Measurements from ENCODE around the gene FGF9.

The FGF9 gene

GRCh38 chr13:21674490-21675009 is 3.7 kb downstream of the FGF9 start:
- peak; percentile 11 for DNase-seq (ENCODE audit: low read depth)

GRCh38 chr13:21675095-21675991 is 4.5 kb downstream of the FGF9 start:
- DNase-seq (ENCODE audit: low read depth), result peak; percentile 19

GRCh38 chr13:21676611-21677021 is 5.7 kb downstream of the FGF9 start:
- DNase-seq (ENCODE audit: low read depth), result no peak

GRCh38 chr13:21677075-21677623 is 6.3 kb downstream of the FGF9 start:
- DNase-seq (ENCODE audit: low read depth), result no peak

GRCh38 chr13:21683034-21683733 is 12.3 kb downstream of the FGF9 start:
- no peak for DNase-seq (ENCODE audit: low read depth)

- DNase-seq (ENCODE audit: low read depth), result no peak
Observed at GRCh38 chr13:21684576-21684975, 13.7 kb downstream of the FGF9 start.

- no peak for DNase-seq (ENCODE audit: low read depth)
Observed at GRCh38 chr13:21685485-21686064, 14.7 kb downstream of the FGF9 start.

GRCh38 chr13:21686751-21687391 is 16.0 kb downstream of the FGF9 start:
- no peak for DNase-seq (ENCODE audit: low read depth)

GRCh38 chr13:21688056-21688455 is 17.2 kb downstream of the FGF9 start:
- no peak for DNase-seq (ENCODE audit: low read depth)

- no peak for DNase-seq (ENCODE audit: low read depth)
Observed at GRCh38 chr13:21689097-21689496, 18.2 kb downstream of the FGF9 start.

- no peak for DNase-seq (ENCODE audit: low read depth)
Observed at GRCh38 chr13:21690955-21691354, 20.1 kb downstream of the FGF9 start.

- DNase-seq (ENCODE audit: low read depth), result no peak
Observed at GRCh38 chr13:21691500-21691899, 20.6 kb downstream of the FGF9 start.

GRCh38 chr13:21691928-21692327 is 21.1 kb downstream of the FGF9 start:
- DNase-seq (ENCODE audit: low read depth), result no peak

GRCh38 chr13:21694831-21695230 is 24.0 kb downstream of the FGF9 start:
- no peak for DNase-seq (ENCODE audit: low read depth)

- DNase-seq (ENCODE audit: low read depth), result no peak
Observed at GRCh38 chr13:21695546-21695945, 24.7 kb downstream of the FGF9 start.

- DNase-seq (ENCODE audit: low read depth), result no peak
Observed at GRCh38 chr13:21696865-21697448, 26.1 kb downstream of the FGF9 start.

GRCh38 chr13:21698817-21699679 is 28.2 kb downstream of the FGF9 start:
- no peak for DNase-seq (ENCODE audit: low read depth)

GRCh38 chr13:21701460-21701859 is 30.6 kb downstream of the FGF9 start:
- no peak for DNase-seq (ENCODE audit: low read depth)

GRCh38 chr13:21703846-21704245 is 33.0 kb downstream of the FGF9 start:
- DNase-seq (ENCODE audit: low read depth), result no peak

- DNase-seq (ENCODE audit: low read depth), result no peak
Observed at GRCh38 chr13:21707586-21707985, 36.7 kb downstream of the FGF9 start.

GRCh38 chr13:21709697-21710096 is 38.8 kb downstream of the FGF9 start:
- no peak for DNase-seq (ENCODE audit: low read depth)

Data from activated T-cell treated with anti-CD3 and anti-CD28 coated beads for 1 hour (primary cell).